GM12891 (cell line): Measurements from ENCODE around the gene DEF6.

ENCODE experiments used
- PAX5 ChIP-seq: IDR thresholded peaks from 2 replicates; pipeline ENCODE4 v1.6.1; 2011; ENCODE audit warnings: low read length, moderate library complexity, mild to moderate bottlenecking; ENCODE audit not compliant: insufficient read depth, severe bottlenecking
- POLR2A ChIP-seq: IDR thresholded peaks from 2 replicates; pipeline ENCODE4 v1.6.1; 2011; ENCODE audit warnings: low read depth, low read length, control low read depth
- POLR2AphosphoS5 ChIP-seq: IDR thresholded peaks from 2 replicates; pipeline ENCODE4 v1.6.1; 2011; ENCODE audit warnings: low read depth, low read length, control low read depth
- SPI1 ChIP-seq: IDR thresholded peaks from 2 replicates; pipeline ENCODE4 v1.6.1; 2011; ENCODE audit warnings: low read depth, low read length, control low read depth
- TAF1 ChIP-seq: IDR thresholded peaks from 2 replicates; pipeline ENCODE4 v1.6.1; 2011; ENCODE audit warnings: low read depth, low read length, control low read depth

DNA sequence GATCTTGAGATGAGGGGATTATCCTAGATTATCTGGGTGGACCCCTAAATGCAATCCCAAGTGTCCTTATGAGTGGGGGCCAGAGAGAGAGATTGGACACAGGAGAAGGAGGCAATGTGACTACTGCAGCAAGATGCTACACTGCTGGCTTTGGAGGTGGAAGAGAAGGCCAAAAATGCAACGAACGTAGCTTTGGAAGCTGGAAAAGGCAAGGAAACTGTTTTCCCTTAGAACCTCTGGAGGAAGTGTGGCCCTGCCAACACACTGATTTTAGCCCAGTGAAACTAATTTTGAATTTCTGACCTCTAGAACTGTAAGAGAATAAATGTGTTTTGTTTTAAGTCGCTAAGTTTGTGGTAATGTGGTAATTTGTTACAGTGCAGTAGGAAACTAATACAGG lies 60.5 kb downstream of the DEF6 start:
- TF ChIP-seq POLR2AphosphoS5 (no peak), POLR2A (no peak), SPI1 (no peak), TAF1 (no peak), PAX5 (no peak)
